Measurements from ENCODE around the gene PIK3R6. TPM values are rescaled to one million over a fixed set of nuclear protein-coding genes. Genes with fewer than 3 reads are reported as not detected.

PIK3R6 gene
- total and polyA plus RNA-seq, 2 of the 4 experiments (the other 2 are of a cell fraction), result not detected

GRCh38 chr17:8904686-8905085 lies 37.2 kb upstream of the PIK3R6 start:
- no peaks in the 10 kb centered on the region for H4K20me1 ChIP-seq (ENCODE audit: insufficient read depth, low read length)
- no peak overlapping the region for H2BK5ac ChIP-seq (ENCODE audit: low read depth, low read length, poor library complexity, severe bottlenecking)
- H2AK9ac ChIP-seq (replicated peaks; ENCODE audit: low read depth, low read length, poor library complexity), result no peak overlapping the region
- no peak overlapping the region for H3K4ac ChIP-seq (ENCODE audit: low read depth, low read length)
- H2BK15ac ChIP-seq (ENCODE audit: low read depth, low read length), result no peak overlapping the region
- no peak overlapping the region for H2BK20ac ChIP-seq (ENCODE audit: low read depth, low read length)
- H4K91ac ChIP-seq (ENCODE audit: insufficient read depth, low read depth, low read length), result no peak overlapping the region
- H3K4me1 ChIP-seq (ENCODE audit: control insufficient read depth, insufficient read depth, low read length), result no peaks in the 10 kb centered on the region
- no peak for TF ChIP-seq RCOR1 (IDR thresholded peaks at IDR 0.05; ENCODE audit: insufficient replicate concordance, low read length)
- no peak for TF ChIP-seq RFX5 (IDR thresholded peaks at IDR 0.05; ENCODE audit: low read depth, low read length)
- no peak for TF ChIP-seq NFE2L2 (IDR thresholded peaks at IDR 0.05; ENCODE audit: low read depth, low read length)
- TF ChIP-seq MAFK (IDR thresholded peaks at IDR 0.05; ENCODE audit: low read depth, low read length), result no peak
- no peak for TF ChIP-seq CEBPB (IDR thresholded peaks at IDR 0.05; ENCODE audit: low read depth, low read length)
- TF ChIP-seq CHD1 (IDR thresholded peaks at IDR 0.05; ENCODE audit: low read depth, low read length), result no peak
- no peak for TF ChIP-seq MAZ (IDR thresholded peaks at IDR 0.05; ENCODE audit: borderline replicate concordance, low read depth, low read length)
- TF ChIP-seq MXI1 (IDR thresholded peaks at IDR 0.05; ENCODE audit: borderline replicate concordance, low read depth, low read length), result no peak
- TF ChIP-seq RAD21 (IDR thresholded peaks at IDR 0.05; ENCODE audit: low read length), result no peak
- TF ChIP-seq FOS (IDR thresholded peaks at IDR 0.05; ENCODE audit: low read depth, low read length), result no peak
- TF ChIP-seq USF2 (IDR thresholded peaks at IDR 0.05; ENCODE audit: low read depth, low read length), result no peak
- in situ Hi-C loops (cut with MboI; ENCODE audit: low sequenced_read_pairs), result no loop called here
- H3K23ac ChIP-seq (ENCODE audit: low read depth, low read length), result no peak overlapping the region
- no peak overlapping the region for H4K8ac ChIP-seq (ENCODE audit: low read depth in 2 of 2, low read length in 2 of 2)
- no peak overlapping the region for H3K4me2 ChIP-seq (ENCODE audit: low read depth, low read length)
- intact Hi-C loops (cut with micrococcal nuclease), result no loop called here
- H3K9me1 ChIP-seq (ENCODE audit: insufficient read depth, low read length), result no peaks in the 10 kb centered on the region
- dilution Hi-C loops (cut with HindIII; ENCODE audit: low sequenced_read_pairs, unreplicated experiment), result no loop called here
- WGBS, 2 experiments (ENCODE audit: extremely low coverage in 2 of 2, insufficient read length in 1 of 2), result 60% methylated on average over 1 of the region's 5 CpGs; no CpG with 5 or more reads in 1 of the 2 experiments
- no TSS peak for BruUV-seq (replicated peaks)
- no peak overlapping the region for H3K9ac ChIP-seq (ENCODE audit: low read depth, low read length)
- H2AFZ ChIP-seq (replicated peaks; ENCODE audit: low read length, poor library complexity), result no peak overlapping the region
- no peak overlapping the region for H3K27ac ChIP-seq (ENCODE audit: insufficient read depth, low read length)
- ATAC-seq (ENCODE audit: low read depth) (no peak), DNase-seq (no peak)
- H2BK120ac ChIP-seq (ENCODE audit: low read depth, low read length), result no peak overlapping the region
- no peak overlapping the region for H3K14ac ChIP-seq (replicated peaks; ENCODE audit: low read depth, low read length)
- no peaks in the 10 kb centered on the region for H3K79me1 ChIP-seq (ENCODE audit: low read depth in 1 of 2, low read length in 2 of 2)
- no peak overlapping the region for H4K5ac ChIP-seq (ENCODE audit: low read depth, low read length)
- H3K18ac ChIP-seq (ENCODE audit: low read depth, low read length), result no peak overlapping the region
- no peak overlapping the region for H2AK5ac ChIP-seq (ENCODE audit: low read depth, low read length)
- CTCF ChIA-PET, result no interaction called here
- POLR2A ChIA-PET (ENCODE audit: unreplicated experiment), result no interaction called here
- no peaks in the 10 kb centered on the region for H3K9me3 ChIP-seq (ENCODE audit: control insufficient read depth, insufficient read depth, low read length)
- no peak overlapping the region for H3K56ac ChIP-seq (ENCODE audit: extremely low read depth, insufficient read depth, low read length)
- no peaks in the 10 kb centered on the region for H3K36me3 ChIP-seq (ENCODE audit: control insufficient read depth, insufficient read depth, low read length)
- no peak overlapping the region for H3K4me3 ChIP-seq (ENCODE audit: insufficient read depth, low read depth, low read length)
- no peaks in the 10 kb centered on the region for H3K27me3 ChIP-seq (ENCODE audit: control insufficient read depth, insufficient read depth, low read length)
